HAP-1 (cell line): ENCODE results near the gene APP.

Experiments used
- DNase-seq, 2 experiments: peaks; one replicate each; pipeline ENCODE4 v3.0.0-alpha.2; 2016 to 2020; ENCODE audit warnings: low spot score in 2 of 2
- H3K27me3 ChIP-seq: fragments of 250-450 bp; sonication (Bioruptor Pico); 2 replicates; pipeline ENCODE4 v1.5.1; 2020; ENCODE audit warnings: low read depth, mild to moderate bottlenecking, moderate library complexity
- H3K36me3 ChIP-seq: fragments of 250-450 bp; sonication (Bioruptor Pico); replicated peaks from 2 replicates; pipeline ENCODE4 v1.5.1; 2020; ENCODE audit warnings: mild to moderate bottlenecking
- H3K4me1 ChIP-seq: fragments of 250-450 bp; sonication (Bioruptor Pico); 2 replicates; pipeline ENCODE4 v1.5.1; 2020; ENCODE audit warnings: mild to moderate bottlenecking
- H3K4me3 ChIP-seq: fragments of 250-450 bp; sonication (Bioruptor Pico); 2 replicates; pipeline ENCODE4 v1.5.1; 2020; ENCODE audit warnings: mild to moderate bottlenecking, moderate library complexity
- H3K9me3 ChIP-seq: fragments of 250-450 bp; sonication (Bioruptor Pico); 2 replicates; pipeline ENCODE4 v1.5.1; 2020; ENCODE audit warnings: mild to moderate bottlenecking, moderate library complexity
- in situ Hi-C: fragments of 300-500 bp; cut with MboI; formaldehyde crosslinking; loops from 3 replicates; pipeline ENCODE4 v1.14.3; 2020; ENCODE audit warnings: low sequenced_read_pairs, inconsistent platforms, mixed read lengths

The APP gene

DNA sequence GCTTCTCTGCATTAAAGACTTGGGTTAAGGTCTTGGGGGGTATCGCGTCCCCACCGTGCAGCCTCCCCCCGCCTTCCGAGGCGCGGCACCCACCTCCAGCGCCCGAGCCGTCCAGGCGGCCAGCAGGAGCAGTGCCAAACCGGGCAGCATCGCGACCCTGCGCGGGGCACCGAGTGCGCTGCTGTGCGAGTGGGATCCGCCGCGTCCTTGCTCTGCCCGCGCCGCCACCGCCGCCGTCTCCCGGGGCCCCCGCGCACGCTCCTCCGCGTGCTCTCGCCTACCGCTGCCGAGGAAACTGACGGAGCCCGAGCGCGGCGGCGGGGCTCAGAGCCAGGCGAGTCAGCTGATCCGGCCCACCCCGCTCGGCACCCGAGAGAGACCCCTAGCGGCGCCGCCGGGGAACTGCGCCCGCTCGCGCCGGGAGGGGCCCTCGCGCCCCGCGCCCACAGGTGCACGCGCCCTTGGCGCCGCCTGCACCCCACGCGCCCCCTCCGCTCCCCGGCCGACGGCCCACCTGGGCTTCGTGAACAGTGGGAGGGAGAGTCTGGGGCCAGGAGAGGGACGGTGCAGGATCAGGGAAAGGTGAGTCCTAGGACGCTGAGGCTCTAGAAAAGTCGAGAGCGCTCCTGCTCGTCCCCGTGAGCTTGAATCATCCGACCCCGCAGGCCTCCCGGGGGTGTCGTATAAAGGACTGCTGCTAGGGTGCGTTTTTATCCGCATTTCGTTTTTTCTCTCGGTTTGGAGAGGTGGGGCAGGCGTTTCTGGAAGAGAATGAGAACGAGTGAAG lies at the start of gene APP:
Gene APP (minus strand): TSS at position 300 of the 787 bp plus-strand sequence. CDS start 150 bp downstream, at position 150.
- peak; percentile 65 to 87 for DNase-seq
- peak within 1 kb of the TSS; percentile 80 for H3K4me3 ChIP-seq
- in situ Hi-C loops, result no loop called here

DNA sequence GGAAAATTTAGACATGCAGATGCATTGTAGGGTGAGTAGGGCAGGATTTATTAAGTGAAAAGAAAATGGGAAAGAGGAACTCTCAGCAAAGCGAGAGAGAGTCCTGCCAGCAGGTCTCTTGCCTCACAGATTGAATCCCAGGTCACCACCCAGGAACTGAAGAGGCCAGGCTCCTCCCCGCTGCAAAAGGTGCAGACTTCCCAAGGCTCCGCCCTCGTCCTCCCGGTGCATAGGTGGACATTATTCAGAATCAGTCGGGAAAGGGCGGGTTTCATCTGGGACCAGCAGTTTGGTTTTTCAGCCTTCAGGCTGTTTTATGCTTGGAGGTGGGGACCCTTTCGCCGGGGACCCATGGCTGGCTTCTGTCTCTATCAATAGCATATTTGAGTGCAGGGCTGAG lies 41.6 kb upstream of the APP start:
- no peaks in the 10 kb centered on the region for H3K27me3 ChIP-seq
- H3K36me3 ChIP-seq, result no peaks in the 10 kb centered on the region
- H3K4me1 ChIP-seq, result peaks cover 13% of the 10 kb centered on the region
- no peaks in the 10 kb centered on the region; the same call in 1 of the 2 replicates for H3K9me3 ChIP-seq
- H3K4me3 ChIP-seq, result no peak overlapping the region
- peak in 1 of 2 experiments; percentile 10 for DNase-seq
- in situ Hi-C loops, result no loop called here

More for the DNA sequence above, at the start of gene APP:
- Histone ChIP-seq H3K9me3 (no peaks in the 10 kb centered on the region), H3K36me3 (no peaks in the 10 kb centered on the region), H3K27me3 (no peaks in the 10 kb centered on the region), H3K4me1 (peaks cover 31% of the 10 kb centered on the region)

DNA sequence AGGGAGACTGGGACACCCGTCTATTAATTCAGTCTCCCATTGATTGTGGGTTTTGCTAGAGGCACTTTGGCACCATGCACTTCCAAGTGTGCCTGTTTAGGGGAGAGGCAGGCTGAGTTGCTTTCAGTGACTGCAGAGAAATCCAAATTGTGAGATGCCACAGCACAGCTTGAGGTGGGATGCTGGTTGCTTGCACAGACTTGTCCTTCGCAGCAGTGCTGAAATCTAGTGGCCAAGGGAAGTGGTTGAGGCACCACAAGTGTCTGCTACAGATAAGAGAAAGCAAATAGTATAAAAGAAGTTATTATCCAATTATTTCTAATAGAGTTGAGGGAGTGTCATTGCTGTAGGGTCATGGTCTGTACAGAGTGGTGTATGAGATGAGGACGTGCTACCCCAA lies 40.0 kb upstream of the APP start:
- H3K27me3 ChIP-seq, result no peaks in the 10 kb centered on the region
- H3K9me3 ChIP-seq, result no peaks in the 10 kb centered on the region
- in situ Hi-C loops, result no loop called here
- peaks cover 21% of the 10 kb centered on the region for H3K4me1 ChIP-seq
- no peak overlapping the region for H3K4me3 ChIP-seq
- H3K36me3 ChIP-seq, result no peaks in the 10 kb centered on the region
- DNase-seq, result no peak

DNA sequence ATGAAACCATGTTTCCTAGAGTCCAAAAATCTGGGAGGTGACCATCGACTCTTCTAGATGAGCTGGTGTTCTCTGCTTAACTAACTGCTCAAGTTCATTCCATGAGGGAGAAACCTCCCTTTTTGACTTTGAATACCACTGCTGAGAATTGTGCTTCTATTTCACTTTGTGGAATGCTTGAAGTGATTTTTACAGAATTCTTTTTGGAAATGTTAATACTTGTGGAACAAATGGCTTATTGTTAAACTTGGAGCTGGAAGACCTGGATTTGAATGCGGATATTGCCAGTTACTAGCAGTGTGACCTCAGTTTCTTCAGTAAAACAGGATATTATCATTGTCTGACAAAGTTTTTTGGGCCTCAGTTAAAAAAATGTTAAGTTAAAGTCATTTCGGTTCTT lies 36.5 kb upstream of the APP start:
- peaks cover 15% of the 10 kb centered on the region for H3K4me1 ChIP-seq
- DNase-seq, result peak in 1 of 2 experiments; percentile 85
- H3K9me3 ChIP-seq, result no peaks in the 10 kb centered on the region
- no peak overlapping the region for H3K4me3 ChIP-seq
- H3K36me3 ChIP-seq, result no peaks in the 10 kb centered on the region
- H3K27me3 ChIP-seq, result no peaks in the 10 kb centered on the region
- in situ Hi-C loops, result no loop called here

DNA sequence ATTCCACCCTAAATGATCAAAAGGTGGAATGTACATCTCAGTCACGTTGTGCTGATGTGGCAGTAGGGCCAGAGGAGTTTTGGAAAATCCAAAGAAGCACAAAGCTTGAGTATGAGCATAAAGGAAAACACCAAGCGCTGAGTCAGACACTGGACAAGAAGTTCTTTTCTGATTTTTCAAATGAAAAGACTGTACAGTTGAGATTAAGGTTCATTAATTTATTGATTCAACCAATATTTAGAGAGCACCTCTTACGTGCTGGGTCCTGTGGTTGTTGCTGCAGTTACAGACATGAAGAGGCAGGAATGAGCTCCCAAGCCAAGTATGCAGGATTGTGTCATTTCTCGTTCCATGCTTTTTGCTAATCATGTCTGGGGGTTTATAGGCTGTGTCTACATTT lies 28.9 kb upstream of the APP start:
- Histone ChIP-seq H3K27me3 (no peaks in the 10 kb centered on the region), H3K36me3 (no peaks in the 10 kb centered on the region), H3K9me3 (no peaks in the 10 kb centered on the region), H3K4me1 (no peaks in the 10 kb centered on the region), H3K4me3 (no peak overlapping the region)
- no peak for DNase-seq
- in situ Hi-C loops, result no loop called here

DNA sequence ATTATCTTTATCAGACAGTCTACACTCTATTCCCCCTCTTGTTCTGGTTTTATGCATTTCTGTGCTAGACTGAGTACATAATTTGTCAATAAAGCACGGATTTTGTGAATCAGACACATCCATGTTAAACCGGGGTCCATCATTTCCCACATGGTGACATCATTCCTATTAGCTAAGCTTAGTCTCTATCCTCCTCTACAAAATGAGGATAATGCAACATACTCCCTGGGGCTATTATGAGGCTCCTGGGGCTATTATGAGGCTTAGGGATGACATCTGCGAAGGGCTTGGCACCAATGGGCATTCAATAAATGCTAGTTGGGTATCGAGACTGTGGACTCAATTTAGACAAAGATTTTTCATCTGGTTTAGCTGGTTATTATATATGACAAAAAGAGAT lies 25.1 kb upstream of the APP start:
- no peak overlapping the region for H3K4me3 ChIP-seq
- H3K27me3 ChIP-seq, result no peaks in the 10 kb centered on the region
- DNase-seq, result no peak
- H3K36me3 ChIP-seq, result no peaks in the 10 kb centered on the region
- no peaks in the 10 kb centered on the region for H3K4me1 ChIP-seq
- H3K9me3 ChIP-seq, result no peaks in the 10 kb centered on the region
- in situ Hi-C loops, result no loop called here

DNA sequence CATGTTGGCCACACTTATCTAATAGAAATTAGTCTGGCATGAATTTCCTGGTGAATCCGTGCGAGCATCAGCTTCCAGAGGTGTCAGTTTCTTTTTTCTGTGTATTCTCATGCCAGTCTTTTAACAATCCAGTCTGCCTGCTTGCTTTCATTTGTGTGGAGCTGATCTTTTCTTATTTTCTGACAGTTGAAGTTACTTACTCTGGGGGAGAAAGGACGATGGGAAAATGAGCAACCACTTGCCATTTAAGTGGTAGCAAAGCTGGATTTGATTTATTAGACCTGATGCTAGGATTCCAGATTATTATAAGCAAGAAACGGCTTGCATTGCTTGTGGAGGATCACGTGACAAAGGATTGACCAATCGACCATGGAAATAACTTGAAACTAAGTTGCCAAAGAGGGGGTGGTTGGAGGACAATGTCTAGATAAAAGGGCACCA lies 24.3 kb upstream of the APP start:
- H3K27me3 ChIP-seq, result no peaks in the 10 kb centered on the region
- no peak overlapping the region for H3K4me3 ChIP-seq
- DNase-seq, result no peak
- H3K9me3 ChIP-seq, result no peaks in the 10 kb centered on the region
- no peaks in the 10 kb centered on the region for H3K4me1 ChIP-seq
- in situ Hi-C loops, result no loop called here
- H3K36me3 ChIP-seq, result no peaks in the 10 kb centered on the region

DNA sequence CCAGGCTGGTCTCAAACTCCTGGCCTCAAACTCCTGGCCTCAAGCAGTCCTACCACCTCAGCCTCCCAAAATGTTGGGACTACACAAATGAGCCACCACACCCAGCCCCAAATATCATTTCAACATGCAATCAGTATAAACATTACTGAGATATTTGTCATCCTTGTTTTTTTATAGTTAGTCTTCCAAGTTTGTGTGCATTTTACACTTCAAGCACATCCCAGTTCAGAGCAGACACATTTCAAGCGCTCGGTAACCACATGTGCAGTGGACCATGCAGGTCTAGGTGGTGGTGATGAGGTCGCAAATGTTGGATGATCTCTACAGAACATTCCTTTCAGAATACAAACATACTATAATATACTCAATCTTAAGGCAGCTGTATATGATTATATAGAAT lies 23.8 kb upstream of the APP start:
- no peak overlapping the region for H3K4me3 ChIP-seq
- no peaks in the 10 kb centered on the region for H3K27me3 ChIP-seq
- H3K9me3 ChIP-seq, result no peaks in the 10 kb centered on the region
- no peaks in the 10 kb centered on the region for H3K36me3 ChIP-seq
- no peak for DNase-seq
- no peaks in the 10 kb centered on the region for H3K4me1 ChIP-seq
- in situ Hi-C loops, result no loop called here

DNA sequence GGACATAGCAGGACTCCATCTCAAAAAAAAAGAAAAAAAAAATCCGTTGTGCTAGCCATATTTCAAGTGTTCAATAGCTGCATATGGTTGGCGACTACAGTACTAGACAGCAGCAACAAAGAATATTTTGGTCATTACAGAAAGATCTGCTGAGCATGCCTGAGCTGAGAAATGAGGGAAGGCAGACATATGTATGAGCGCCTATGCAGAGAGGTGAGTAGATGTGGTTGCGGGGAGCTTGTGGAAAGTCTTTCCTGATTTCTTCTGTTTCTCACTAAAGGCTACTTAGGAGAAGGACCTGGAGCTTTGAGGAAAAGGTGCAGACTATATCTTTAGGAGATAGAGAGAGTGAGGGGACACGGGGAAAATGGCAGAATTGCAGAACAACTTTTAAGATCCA lies 21.0 kb upstream of the APP start:
- H3K27me3 ChIP-seq, result no peaks in the 10 kb centered on the region
- H3K9me3 ChIP-seq, result no peaks in the 10 kb centered on the region
- H3K4me1 ChIP-seq, result no peaks in the 10 kb centered on the region
- no peaks in the 10 kb centered on the region for H3K36me3 ChIP-seq
- no peak for DNase-seq
- in situ Hi-C loops, result no loop called here
- H3K4me3 ChIP-seq, result no peak overlapping the region

DNA sequence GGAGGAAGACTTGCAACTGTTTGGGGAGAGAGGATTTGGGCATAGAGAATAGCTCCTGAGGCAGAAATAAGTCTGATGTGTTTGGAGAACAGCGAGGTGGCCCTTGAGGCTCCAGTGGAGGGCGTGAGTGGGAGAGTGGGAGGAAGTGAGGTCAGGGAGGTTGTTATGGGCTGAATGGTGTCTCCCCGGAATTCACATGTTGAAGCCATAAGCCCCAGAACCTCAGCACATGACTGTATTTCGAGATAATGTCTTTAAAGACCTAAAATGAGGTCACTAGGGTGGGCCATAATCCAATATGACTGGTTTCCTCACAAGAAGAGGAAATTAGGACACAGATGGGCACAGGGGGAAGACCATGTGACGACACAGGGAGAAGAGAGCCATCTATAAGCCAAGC lies 17.9 kb upstream of the APP start:
- Histone ChIP-seq H3K9me3 (no peaks in the 10 kb centered on the region), H3K36me3 (no peaks in the 10 kb centered on the region), H3K4me1 (no peaks in the 10 kb centered on the region), H3K27me3 (no peaks in the 10 kb centered on the region), H3K4me3 (no peak overlapping the region)
- DNase-seq, result no peak
- in situ Hi-C loops, result no loop called here

DNA sequence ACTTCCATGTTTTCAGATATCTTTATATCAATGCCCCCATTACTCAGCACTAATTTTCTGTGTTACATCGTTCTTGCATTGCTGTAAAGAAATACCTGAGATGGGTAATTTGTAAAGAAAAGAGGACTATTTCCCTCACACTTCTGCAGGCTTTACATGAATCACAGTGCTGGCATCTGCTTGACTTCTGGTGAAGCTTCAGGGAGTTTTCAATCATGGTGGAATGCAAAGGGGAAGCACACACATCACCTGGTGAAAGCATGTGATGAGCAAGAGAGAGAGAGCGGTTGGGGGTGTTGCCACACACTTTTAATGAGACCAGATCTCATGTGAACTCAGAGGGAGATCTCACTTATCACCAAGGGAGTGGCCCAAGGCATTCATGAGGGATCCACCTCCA lies 14.9 kb upstream of the APP start:
- no peaks in the 10 kb centered on the region for H3K36me3 ChIP-seq
- H3K27me3 ChIP-seq, result no peaks in the 10 kb centered on the region
- no peak overlapping the region for H3K4me3 ChIP-seq
- no peak for DNase-seq
- in situ Hi-C loops, result no loop called here
- H3K4me1 ChIP-seq, result no peaks in the 10 kb centered on the region
- H3K9me3 ChIP-seq, result no peaks in the 10 kb centered on the region

DNA sequence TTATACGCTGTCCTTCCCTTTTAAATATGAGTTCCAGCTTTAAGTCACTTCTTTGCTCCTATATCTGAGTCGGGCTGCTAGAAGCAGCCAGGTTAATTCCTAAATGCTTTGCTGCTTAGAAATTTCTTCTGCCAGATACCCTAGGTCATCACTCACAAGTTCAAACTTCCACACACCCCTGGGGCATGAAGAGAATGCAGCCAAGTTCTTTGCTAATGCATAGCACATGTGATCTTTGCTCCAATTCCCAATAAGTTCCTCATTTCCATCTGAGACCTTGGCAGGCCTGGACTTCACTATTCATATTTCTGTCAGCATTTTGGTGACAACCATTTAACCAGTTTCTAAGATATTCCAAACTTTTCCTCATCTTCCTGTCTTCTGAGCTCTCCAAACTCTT lies 14.5 kb upstream of the APP start:
- H3K27me3 ChIP-seq, result no peaks in the 10 kb centered on the region
- no peaks in the 10 kb centered on the region for H3K4me1 ChIP-seq
- no peaks in the 10 kb centered on the region for H3K36me3 ChIP-seq
- in situ Hi-C loops, result no loop called here
- no peak overlapping the region for H3K4me3 ChIP-seq
- no peak for DNase-seq
- no peaks in the 10 kb centered on the region for H3K9me3 ChIP-seq

DNA sequence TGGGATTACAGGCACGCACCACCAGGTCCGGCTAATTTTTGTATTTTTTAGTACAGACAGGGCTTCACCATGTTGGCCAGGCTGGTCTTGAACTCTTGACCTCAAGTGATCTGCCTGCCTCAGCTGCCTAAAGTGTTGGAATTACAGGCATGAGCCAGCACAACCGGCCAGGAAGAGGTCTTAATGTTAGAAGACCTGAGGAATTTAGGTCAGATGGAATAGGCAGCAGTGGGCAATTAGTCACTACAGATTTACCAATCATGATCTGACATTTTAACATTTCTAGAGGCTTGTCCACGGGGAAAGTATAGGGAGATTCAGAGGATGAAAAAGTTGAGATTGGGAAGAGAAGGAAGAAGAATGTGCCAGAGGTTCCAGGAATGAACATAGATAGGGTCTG lies 8.9 kb upstream of the APP start:
- no peaks in the 10 kb centered on the region for H3K4me1 ChIP-seq
- H3K4me3 ChIP-seq, result no peak overlapping the region
- no peaks in the 10 kb centered on the region for H3K27me3 ChIP-seq
- H3K36me3 ChIP-seq, result no peaks in the 10 kb centered on the region
- no peak for DNase-seq
- in situ Hi-C loops, result no loop called here
- no peaks in the 10 kb centered on the region for H3K9me3 ChIP-seq

DNA sequence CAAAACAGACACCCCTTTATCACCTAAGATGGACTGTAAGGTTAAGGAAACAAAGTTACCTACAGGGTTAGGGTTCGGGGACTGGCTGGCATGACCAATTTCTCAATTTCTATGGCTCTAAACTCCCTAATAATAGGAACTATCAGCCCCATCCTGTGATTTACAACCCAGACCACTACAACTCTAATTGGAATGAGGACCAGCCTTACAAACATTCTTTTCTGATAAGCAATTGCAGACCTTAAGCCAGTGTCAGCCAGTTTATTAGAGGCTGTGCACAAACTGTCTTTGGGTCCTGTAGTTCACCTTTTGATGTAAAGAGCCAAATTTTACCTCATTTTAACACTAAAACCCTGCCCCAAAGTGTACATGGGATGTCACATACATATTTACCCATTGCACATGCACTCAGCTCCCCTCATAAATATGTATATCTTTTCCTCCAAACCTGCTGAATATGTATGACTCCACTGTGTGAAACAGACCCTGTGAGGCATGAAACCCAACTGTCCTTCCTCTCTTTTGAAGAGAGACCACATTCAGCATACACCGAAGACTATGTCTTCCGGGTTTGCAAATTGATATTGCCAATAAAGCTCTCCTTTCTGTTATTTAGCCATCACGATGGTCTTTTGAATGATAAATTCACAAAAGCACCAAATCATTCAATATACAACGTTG lies 7.3 kb upstream of the APP start:
- no peaks in the 10 kb centered on the region for H3K4me1 ChIP-seq
- no peaks in the 10 kb centered on the region for H3K36me3 ChIP-seq
- no peaks in the 10 kb centered on the region for H3K27me3 ChIP-seq
- no peaks in the 10 kb centered on the region for H3K9me3 ChIP-seq
- in situ Hi-C loops, result no loop called here
- DNase-seq, result no peak
- no peak overlapping the region for H3K4me3 ChIP-seq
